Peyer's patch (tissue), 4 donors: ENCODE measurements around the gene DYNLT5. TPM values are rescaled to one million over a fixed set of nuclear protein-coding genes. Genes with fewer than 3 reads are reported as not detected.

ENCODE experiments used
- DNase-seq, 3 donors: peaks; one replicate each; pipeline ENCODE4 v3.0.0-alpha.2; 2017 to 2019
- H3K27ac ChIP-seq, 4 donors: fragments of 200-600 bp; sonication (generic); one replicate each; pipeline ENCODE4 v1.5.1; 2016 to 2019
- H3K27me3 ChIP-seq, 2 donors: fragments of 200-600 bp; sonication (generic); one replicate each; pipeline ENCODE4 v1.5.1; 2019
- H3K36me3 ChIP-seq, 3 donors: fragments of 200-600 bp; sonication (generic); one replicate each; pipeline ENCODE4 v1.5.1; 2016 to 2019
- H3K4me1 ChIP-seq, 4 donors: fragments of 200-600 bp; sonication (generic); one replicate each; pipeline ENCODE4 v1.5.1; 2016 to 2019
- H3K4me3 ChIP-seq, 4 donors: fragments of 200-600 bp; sonication (generic); 1 replicate in 3 of 4; 2 replicates in 1 of 4; pipeline ENCODE4 v1.5.1; 2016 to 2019; ENCODE audit warnings: mild to moderate bottlenecking in 1 of 4
- H3K9me3 ChIP-seq, 4 donors: fragments of 200-600 bp; sonication (generic); one replicate each; pipeline ENCODE4 v1.5.1; 2016 to 2019; ENCODE audit warnings: mild to moderate bottlenecking in 1 of 4
- CTCF ChIP-seq, 6 experiments: fragments of 450-650 bp in 4 of 6; fragments of 200-600 bp in 2 of 6; sonication (generic) in 1 of 6; IDR thresholded peaks; one replicate each; pipeline ENCODE4 v1.5.1; 2017 to 2019; ENCODE audit warnings: antibody characterized with exemption in 6 of 6, mild to moderate bottlenecking in 3 of 6, moderate library complexity in 1 of 6
- POLR2A ChIP-seq, 2 donors: fragments of 450-650 bp; IDR thresholded peaks; one replicate each; pipeline ENCODE4 v1.5.1; 2017; ENCODE audit warnings: antibody characterized with exemption in 2 of 2, mild to moderate bottlenecking in 2 of 2, moderate library complexity in 2 of 2
- total RNA-seq, 4 donors: library from RNA; depleted of rRNA; stranded (reverse); fragments of >200 nt; gene quantifications; one replicate each; pipeline ENCODE4 v1.1.0, GENCODE V29; 2016

The DYNLT5 gene
- 1 to 10 TPM in 1 of 4 donors, under 1 TPM in 1, not detected in 2; 0.88 to 4.1 TPM for total RNA-seq

- TF ChIP-seq POLR2A (IDR thresholded peaks at IDR 0.05) = no peak
- TF ChIP-seq CTCF (IDR thresholded peaks at IDR 0.05) = no peak
- H3K27ac ChIP-seq = no peak within 1 kb of the TSS
- H3K36me3 ChIP-seq = no peaks in the 10 kb centered on the region
- H3K4me1 ChIP-seq = no peaks in the 10 kb centered on the region
- H3K9me3 ChIP-seq = no peaks in the 10 kb centered on the region
- H3K27me3 ChIP-seq = no peaks in the 10 kb centered on the region
- H3K4me3 ChIP-seq = peak within 1 kb of the TSS; percentile 14 to 47 (median 32)
- peak in 2 of 3 donors; percentile 56 to 57 for DNase-seq
These were observed at the start of gene DYNLT5 for GRCh38 chr1:66752000-66752592. Gene DYNLT5, plus strand, starts transcription at chr1:66752459. Its CDS starts 2,200 bp downstream, at chr1:66754659.

GRCh38 chr1:66704177-66704875 is 47.9 kb upstream of the DYNLT5 start:
- H3K36me3 ChIP-seq = no peaks in the 10 kb centered on the region
- no peaks in the 10 kb centered on the region for H3K9me3 ChIP-seq
- H3K4me3 ChIP-seq = no peak overlapping the region
- H3K27ac ChIP-seq = no peak overlapping the region
- H3K27me3 ChIP-seq = no peaks in the 10 kb centered on the region
- TF ChIP-seq POLR2A (IDR thresholded peaks at IDR 0.05) = no peak
- no peak for TF ChIP-seq CTCF (IDR thresholded peaks at IDR 0.05)
- DNase-seq = no peak
- H3K4me1 ChIP-seq = no peaks in the 10 kb centered on the region

- H3K4me1 ChIP-seq = no peaks in the 10 kb centered on the region
- H3K4me3 ChIP-seq = no peak overlapping the region
- no peak for DNase-seq
- no peaks in the 10 kb centered on the region for H3K36me3 ChIP-seq
- TF ChIP-seq CTCF (IDR thresholded peaks at IDR 0.05) (no peak), POLR2A (IDR thresholded peaks at IDR 0.05) (no peak)
- no peak overlapping the region for H3K27ac ChIP-seq
- H3K9me3 ChIP-seq = no peaks in the 10 kb centered on the region
- no peaks in the 10 kb centered on the region for H3K27me3 ChIP-seq
These were observed 47.1 kb upstream of the DYNLT5 start for GRCh38 chr1:66705110-66705509.

GRCh38 chr1:66711420-66711819 is 40.8 kb upstream of the DYNLT5 start:
- Histone ChIP-seq H3K4me1 (no peaks in the 10 kb centered on the region), H3K9me3 (no peaks in the 10 kb centered on the region), H3K4me3 (no peak overlapping the region), H3K27ac (no peak overlapping the region), H3K27me3 (no peaks in the 10 kb centered on the region), H3K36me3 (no peaks in the 10 kb centered on the region)
- no peak for TF ChIP-seq CTCF (IDR thresholded peaks at IDR 0.05)
- no peak for TF ChIP-seq POLR2A (IDR thresholded peaks at IDR 0.05)
- DNase-seq = no peak

- DNase-seq = no peak
- Histone ChIP-seq H3K36me3 (no peaks in the 10 kb centered on the region), H3K27me3 (no peaks in the 10 kb centered on the region), H3K27ac (no peak overlapping the region), H3K9me3 (no peaks in the 10 kb centered on the region), H3K4me1 (no peaks in the 10 kb centered on the region), H3K4me3 (no peak overlapping the region)
- TF ChIP-seq CTCF (IDR thresholded peaks at IDR 0.05) (no peak), POLR2A (IDR thresholded peaks at IDR 0.05) (no peak)
These were observed 39.4 kb upstream of the DYNLT5 start for GRCh38 chr1:66712839-66713238.
